Sigmoid colon (tissue), 7 donors: Measurements from ENCODE around the gene FAM180A. TPM values are rescaled to one million over a fixed set of nuclear protein-coding genes. Genes with fewer than 3 reads are reported as not detected.

Experiments used
- DNase-seq: peaks from one replicate; pipeline ENCODE4 v3.0.0-alpha.2; 2019
- H3K27ac ChIP-seq, 4 donors: fragments of 200-600 bp; sonication (generic); one replicate each; pipeline ENCODE4 v1.5.1; 2016 to 2019; ENCODE audit warnings: mild to moderate bottlenecking in 1 of 4
- H3K27me3 ChIP-seq, 3 donors: fragments of 200-600 bp; sonication (generic); one replicate each; pipeline ENCODE4 v1.5.1; 2019; ENCODE audit warnings: mild to moderate bottlenecking in 1 of 3
- H3K36me3 ChIP-seq, 4 donors: fragments of 200-600 bp; sonication (generic); one replicate each; pipeline ENCODE4 v1.5.1; 2016 to 2019
- H3K4me1 ChIP-seq, 4 donors: fragments of 200-600 bp; sonication (generic); one replicate each; pipeline ENCODE4 v1.5.1; 2017 to 2019
- H3K4me3 ChIP-seq, 4 donors: fragments of 200-600 bp; sonication (generic); one replicate each; pipeline ENCODE4 v1.5.1; 2017 to 2019; ENCODE audit warnings: mild to moderate bottlenecking in 2 of 4, moderate library complexity in 1 of 4
- H3K9me3 ChIP-seq, 4 donors: fragments of 200-600 bp in 3 of 4; sonication (generic) in 3 of 4; one replicate each; pipeline versions ENCODE4 v1.5.1 to v1.6.1; 2013 to 2019
- CTCF ChIP-seq, 4 experiments: fragments of 450-650 bp in 3 of 4; fragments of 200-600 bp in 1 of 4; IDR thresholded peaks; one replicate each; pipeline ENCODE4 v1.5.1; 2016 to 2019; ENCODE audit warnings: antibody characterized with exemption in 4 of 4, mild to moderate bottlenecking in 3 of 4, moderate library complexity in 2 of 4
- EP300 ChIP-seq, 4 donors: sonication (generic); formaldehyde crosslinking; IDR thresholded peaks; one replicate each; pipeline ENCODE4 v1.6.1; 2017; ENCODE audit warnings: antibody characterized with exemption in 4 of 4
- POLR2A ChIP-seq, 2 donors: fragments of 450-650 bp; IDR thresholded peaks; one replicate each; pipeline ENCODE4 v1.6.1; 2016; ENCODE audit warnings: antibody characterized with exemption in 2 of 2, mild to moderate bottlenecking in 2 of 2, moderate library complexity in 2 of 2
- POLR2AphosphoS5 ChIP-seq, 4 donors: sonication (generic); formaldehyde crosslinking; IDR thresholded peaks; one replicate each; pipeline ENCODE4 v1.6.1; 2017; ENCODE audit warnings: antibody characterized with exemption in 4 of 4
- WGBS, 2 donors: extraction: QIAGEN DNeasy Blood & Tissue Kit; methylation state at CpG; one replicate each; pipeline ENCODE4 v1.1.7; 2013; 5-methylcytosine and 5-hydroxymethylcytosine counted together
- intact Hi-C: fragments of 100-400 bp; cut with DNase I; formaldehyde crosslinking; loops from one replicate; pipeline ENCODE4 v1.15.1; 2023
- polyA plus RNA-seq, 3 donors: library from polyadenylated mRNA; stranded (reverse); fragments of 200-250 nt; gene quantifications; one replicate each; pipeline ENCODE4 v1.2.3, GENCODE V29; 2013
- total RNA-seq, 4 donors: library from RNA; depleted of rRNA; stranded (reverse); fragments of >200 nt; gene quantifications; one replicate each; pipeline ENCODE4 v1.1.0, GENCODE V29; 2016
- donor health status: healthy with polysubstance abuse.
- donor health status: Bipolar disorder and iron deficiency.
- donor health status: healthy.

The FAM180A gene
- total RNA-seq = 1 to 10 TPM in 3 of 4 donors, under 1 TPM in 1; 0.95 to 8.9 (median 6.1) TPM
- 1 to 10 TPM in 1 of 3 donors, under 1 TPM in 1, not detected in 1; 0.60 to 1.8 TPM for polyA plus RNA-seq

GRCh38 chr7:135748770-135749169, at the start of gene FAM180A:
Gene FAM180A (minus strand): TSS chr7:135748813. CDS start chr7:135748580, 233 bp downstream.
- H3K9me3 ChIP-seq = no peaks in the 10 kb centered on the region
- peak within 1 kb of the TSS; percentile 63 to 81 (median 79) for H3K27ac ChIP-seq
- TF ChIP-seq EP300 (IDR thresholded peaks at IDR 0.05) = peak in 1 of 4 donors; percentile 33
- no peak for TF ChIP-seq CTCF (IDR thresholded peaks at IDR 0.05)
- TF ChIP-seq POLR2AphosphoS5 (IDR thresholded peaks at IDR 0.05) = peak; percentile 13 to 82 (median 60)
- no peaks in the 10 kb centered on the region for H3K27me3 ChIP-seq
- intact Hi-C loops = loop anchor here (5.0 kb wide), 1 partner anchor 81 kb away; no protein-coding TSS in a partner anchor
- H3K4me1 ChIP-seq = peaks cover 0 to 41% (median 37%) of the 10 kb centered on the region in 4 donors
- WGBS, 2 donors = 83 to 84% methylated on average over 11 of the region's 11 CpGs
- H3K4me3 ChIP-seq = peak within 1 kb of the TSS in 3 of 4 donors; percentile 9 to 24 (median 13)
- peak; percentile 91 for DNase-seq
- no peaks in the 10 kb centered on the region for H3K36me3 ChIP-seq

- Histone ChIP-seq H3K4me3 (no peak overlapping the region), H3K4me1 (peaks cover 0 to 43% (median 26%) of the 10 kb centered on the region in 4 donors), H3K36me3 (no peaks in the 10 kb centered on the region), H3K9me3 (no peaks in the 10 kb centered on the region), H3K27me3 (no peaks in the 10 kb centered on the region), H3K27ac (no peak overlapping the region)
- intact Hi-C loops = loop anchor here (5.0 kb wide), 1 partner anchor 136 kb away; the partner anchor contains the start of gene STMP1
- DNase-seq = no peak
- WGBS, 2 donors = 50 to 65% methylated on average over 4 of the region's 4 CpGs
- TF ChIP-seq POLR2AphosphoS5 (IDR thresholded peaks at IDR 0.05) = no peak
- TF ChIP-seq EP300 (IDR thresholded peaks at IDR 0.05) = no peak
These were observed 49.5 kb upstream of the FAM180A start for GRCh38 chr7:135798095-135798494.

GRCh38 chr7:135795846-135796570, 47.4 kb upstream of the FAM180A start:
- intact Hi-C loops = loop anchor here (5.0 kb wide), 1 partner anchor 134 kb away; the partner anchor contains the start of gene STMP1

GRCh38 chr7:135793841-135794240, 45.2 kb upstream of the FAM180A start:
- Histone ChIP-seq H3K4me3 (no peak overlapping the region), H3K4me1 (peaks cover 0 to 33% (median 27%) of the 10 kb centered on the region in 4 donors), H3K27ac (no peak overlapping the region), H3K9me3 (no peaks in the 10 kb centered on the region), H3K36me3 (no peaks in the 10 kb centered on the region), H3K27me3 (no peaks in the 10 kb centered on the region)
- intact Hi-C loops = no loop called here
- 89 to 90% methylated on average over 2 of the region's 2 CpGs for WGBS, 2 donors
- DNase-seq = no peak
- TF ChIP-seq EP300 (IDR thresholded peaks at IDR 0.05) = no peak
- TF ChIP-seq CTCF (IDR thresholded peaks at IDR 0.05) = no peak
- no peak for TF ChIP-seq POLR2A (IDR thresholded peaks at IDR 0.05)
- TF ChIP-seq POLR2AphosphoS5 (IDR thresholded peaks at IDR 0.05) = no peak

More at GRCh38 chr7:135795846-135796570, 47.4 kb upstream of the FAM180A start:
- Histone ChIP-seq H3K36me3 (no peaks in the 10 kb centered on the region), H3K4me1 (peaks cover 0 to 39% (median 27%) of the 10 kb centered on the region in 4 donors), H3K27me3 (no peaks in the 10 kb centered on the region), H3K27ac (peak overlapping the region; percentile 53 to 79 (median 55)), H3K9me3 (no peaks in the 10 kb centered on the region), H3K4me3 (no peak overlapping the region)
- no peak for TF ChIP-seq POLR2A (IDR thresholded peaks at IDR 0.05)
- TF ChIP-seq POLR2AphosphoS5 (IDR thresholded peaks at IDR 0.05) = peak in 3 of 4 donors; percentile 38 to 63 (median 55)
- no peak for DNase-seq
- 76 to 82% methylated on average over 2 of the region's 2 CpGs for WGBS, 2 donors

GRCh38 chr7:135792866-135793265, 44.3 kb upstream of the FAM180A start:
- Histone ChIP-seq H3K4me3 (no peak overlapping the region), H3K9me3 (no peaks in the 10 kb centered on the region), H3K4me1 (peaks cover 0 to 33% (median 27%) of the 10 kb centered on the region in 4 donors), H3K27ac (no peak overlapping the region), H3K27me3 (no peaks in the 10 kb centered on the region), H3K36me3 (no peaks in the 10 kb centered on the region)
- no peak for DNase-seq
- intact Hi-C loops = no loop called here
- TF ChIP-seq CTCF (IDR thresholded peaks at IDR 0.05) = no peak
- 57 to 82% methylated on average over 9 of the region's 9 CpGs for WGBS, 2 donors
